PC-9 (cell line): ENCODE results near the gene PDE10A.

Experiments
- CTCF ChIP-seq: fragments of 200-600 bp; sonication (generic); conservative IDR thresholded peaks from 2 replicates; pipeline ENCODE4 v1.6.1; 2017; ENCODE audit warnings: mixed run types, antibody characterized with exemption, mild to moderate bottlenecking, moderate library complexity
- EZH2 ChIP-seq: fragments of 200-600 bp; sonication (generic); IDR thresholded peaks from 2 replicates; pipeline ENCODE4 v1.8.0; 2017; ENCODE audit warnings: antibody characterized with exemption, low read depth

DNA sequence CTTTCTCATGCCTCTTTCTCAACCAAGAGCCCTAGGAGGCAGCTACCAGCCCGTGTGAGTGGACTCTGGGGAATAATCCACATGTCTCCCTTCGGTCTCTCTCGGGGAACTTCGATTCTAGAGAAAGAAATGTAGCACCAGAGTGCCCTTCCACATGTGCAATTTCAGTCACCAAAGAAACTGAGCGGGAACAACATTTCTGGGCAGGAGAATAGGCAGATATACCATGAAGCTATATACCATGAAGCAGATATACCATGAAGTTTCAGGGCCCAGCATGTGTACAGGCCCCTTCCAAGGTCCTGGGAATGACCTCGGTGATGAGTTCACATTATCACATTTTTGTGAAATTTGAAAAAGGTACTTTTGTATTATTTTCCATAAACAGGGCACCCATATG is 60.8 kb downstream of the PDE10A start:
- TF ChIP-seq CTCF = no peak
- no peak for TF ChIP-seq EZH2
